Bronchial epithelial cell (primary cell): ENCODE results near the gene NLK. TPM values are rescaled to one million over a fixed set of nuclear protein-coding genes. Genes with fewer than 3 reads are reported as not detected.
A peak's percentile ranks its signal among the peaks of the same experiment; 100 is the strongest.

ENCODE experiments used
- DNase-seq: peaks from one replicate; pipeline ENCODE4 v3.0.0-alpha.2; 2010; ENCODE audit warnings: low read depth
- FAIRE-seq: peaks from 2 replicates; lab custom pipeline; 2011; peaks lifted over from hg19 to GRCh38; lab: Jason Lieb, UNC
- H3K27me3 ChIP-seq: 2 replicates; pipeline ENCODE4 v1.5.1; 2011; ENCODE audit warnings: low read length; ENCODE audit not compliant: control insufficient read depth, insufficient read depth
- H3K36me3 ChIP-seq: 2 replicates; pipeline ENCODE4 v1.5.1; 2011; ENCODE audit warnings: low read length; ENCODE audit not compliant: control insufficient read depth, insufficient read depth
- H3K4me3 ChIP-seq: 2 replicates; pipeline ENCODE4 v1.5.1; 2011; ENCODE audit warnings: mild to moderate bottlenecking, low read depth, low read length, control low read depth
- total RNA-seq: library from RNA; depleted of rRNA; stranded (reverse); fragments of >200 nt; gene quantifications from 2 replicates; pipeline ENCODE4 v1.2.1, GENCODE V29; 2014
- TF ChIP-seq, protein P1 (sequence below): IDR thresholded peaks from 2 replicates; pipeline ENCODE4 v1.5.1; 2011; ENCODE audit warnings: mild to moderate bottlenecking, moderate library complexity, low read length, control low read depth, inconsistent platforms; ENCODE audit not compliant: insufficient read depth, severe bottlenecking

NLK gene
- total RNA-seq = 11.3 and 13.2 TPM in 2 replicates

- FAIRE-seq (no peak), DNase-seq (no peak)
- Histone ChIP-seq H3K27me3 (no peaks in the 10 kb centered on the region), H3K4me3 (peak within 1 kb of the TSS; percentile 78), H3K36me3 (no peaks in the 10 kb centered on the region)
- TF ChIP-seq, protein P1, sequence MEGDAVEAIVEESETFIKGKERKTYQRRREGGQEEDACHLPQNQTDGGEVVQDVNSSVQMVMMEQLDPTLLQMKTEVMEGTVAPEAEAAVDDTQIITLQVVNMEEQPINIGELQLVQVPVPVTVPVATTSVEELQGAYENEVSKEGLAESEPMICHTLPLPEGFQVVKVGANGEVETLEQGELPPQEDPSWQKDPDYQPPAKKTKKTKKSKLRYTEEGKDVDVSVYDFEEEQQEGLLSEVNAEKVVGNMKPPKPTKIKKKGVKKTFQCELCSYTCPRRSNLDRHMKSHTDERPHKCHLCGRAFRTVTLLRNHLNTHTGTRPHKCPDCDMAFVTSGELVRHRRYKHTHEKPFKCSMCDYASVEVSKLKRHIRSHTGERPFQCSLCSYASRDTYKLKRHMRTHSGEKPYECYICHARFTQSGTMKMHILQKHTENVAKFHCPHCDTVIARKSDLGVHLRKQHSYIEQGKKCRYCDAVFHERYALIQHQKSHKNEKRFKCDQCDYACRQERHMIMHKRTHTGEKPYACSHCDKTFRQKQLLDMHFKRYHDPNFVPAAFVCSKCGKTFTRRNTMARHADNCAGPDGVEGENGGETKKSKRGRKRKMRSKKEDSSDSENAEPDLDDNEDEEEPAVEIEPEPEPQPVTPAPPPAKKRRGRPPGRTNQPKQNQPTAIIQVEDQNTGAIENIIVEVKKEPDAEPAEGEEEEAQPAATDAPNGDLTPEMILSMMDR = no peak
These were observed at the start of gene NLK for GRCh38 chr17:28042657-28042720. TSS of gene NLK (plus strand) at chr17:28042677. CDS start at chr17:28042874, 197 bp downstream.

GRCh38 chr17:27993161-27993695, 49.2 kb upstream of the NLK start:
- no peak for DNase-seq
- peaks cover 2% of the 10 kb centered on the region for H3K27me3 ChIP-seq
- no peak overlapping the region for H3K4me3 ChIP-seq
- no peaks in the 10 kb centered on the region for H3K36me3 ChIP-seq
- FAIRE-seq = no peak
- TF ChIP-seq, protein P1 = no peak

DNA sequence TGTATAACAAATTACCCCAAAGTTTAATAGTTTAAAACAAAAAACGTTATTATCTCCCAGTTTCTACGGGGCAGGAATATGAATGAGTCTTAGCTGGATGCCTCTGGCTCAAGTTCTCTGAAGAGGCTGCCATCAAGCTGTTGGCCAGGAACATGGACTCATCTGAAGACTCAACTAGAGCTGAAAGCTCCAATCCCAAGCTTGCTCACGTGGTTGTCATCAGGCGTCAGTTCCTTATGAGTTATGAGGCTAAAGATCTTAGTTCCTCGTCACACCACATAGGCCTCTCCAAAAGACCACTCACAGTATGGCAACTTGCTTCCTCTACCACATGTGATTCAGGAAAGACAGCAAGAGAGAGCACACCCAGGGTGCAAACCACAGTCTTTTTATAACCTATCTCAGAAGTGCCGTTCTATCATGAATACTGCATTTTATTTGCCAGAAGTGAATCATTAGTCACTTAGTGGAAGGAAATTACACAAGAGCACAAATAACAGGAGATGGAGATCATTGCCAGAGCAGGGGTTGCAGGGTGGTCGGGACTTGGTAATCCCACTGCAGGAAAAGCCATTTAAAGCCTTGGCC, 48.7 kb upstream of the NLK start:
- TF ChIP-seq, protein P1 = no peak
- Histone ChIP-seq H3K4me3 (no peak overlapping the region), H3K27me3 (peaks cover 2% of the 10 kb centered on the region), H3K36me3 (no peaks in the 10 kb centered on the region)
- no peak for FAIRE-seq
- DNase-seq = no peak

- Histone ChIP-seq H3K36me3 (no peaks in the 10 kb centered on the region), H3K4me3 (no peak overlapping the region), H3K27me3 (peaks cover 2% of the 10 kb centered on the region)
- DNase-seq (no peak), FAIRE-seq (no peak)
- TF ChIP-seq, protein P1 = no peak
These were observed 47.9 kb upstream of the NLK start for GRCh38 chr17:27994586-27994985.

GRCh38 chr17:27995554-27995953, 46.9 kb upstream of the NLK start:
- TF ChIP-seq, protein P1 = no peak
- Histone ChIP-seq H3K4me3 (no peak overlapping the region), H3K36me3 (no peaks in the 10 kb centered on the region), H3K27me3 (peaks cover 2% of the 10 kb centered on the region)
- FAIRE-seq (no peak), DNase-seq (no peak)
